Neural progenitor cell (in vitro differentiated cells): ENCODE data around the gene NCAPD3.

Experiments used
- EZH2 ChIP-seq: fragments of 200-600 bp; sonication (generic); IDR thresholded peaks from 2 replicates; pipeline ENCODE4 v1.6.1; 2017; ENCODE audit warnings: antibody characterized with exemption, mild to moderate bottlenecking, moderate library complexity
- TF ChIP-seq, protein P1 (sequence below): fragments of 200-600 bp; sonication (generic); IDR thresholded peaks from 2 replicates; pipeline ENCODE4 v1.5.1; 2017; ENCODE audit warnings: antibody characterized with exemption, mild to moderate bottlenecking

DNA sequence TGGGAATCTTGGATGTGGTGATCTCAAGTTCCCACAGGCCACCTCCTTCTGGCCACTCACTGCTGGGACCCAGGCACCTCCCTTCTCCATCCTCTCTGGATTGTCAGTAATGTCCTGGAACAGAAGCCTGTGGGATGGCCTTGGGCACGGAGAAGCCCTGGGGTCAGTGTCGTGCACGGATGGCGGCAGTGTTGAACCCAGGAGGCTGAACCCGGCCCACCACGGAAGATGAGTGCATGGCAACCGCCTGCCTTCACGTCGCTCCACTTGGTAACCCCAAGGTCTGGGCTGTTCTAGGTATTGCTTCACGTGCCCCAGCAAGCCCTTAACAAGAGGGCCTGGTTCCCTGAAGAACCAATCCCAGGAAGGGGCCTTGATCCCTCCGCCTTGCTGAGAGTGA, 22.3 kb upstream of the NCAPD3 start:
- TF ChIP-seq, protein P1, sequence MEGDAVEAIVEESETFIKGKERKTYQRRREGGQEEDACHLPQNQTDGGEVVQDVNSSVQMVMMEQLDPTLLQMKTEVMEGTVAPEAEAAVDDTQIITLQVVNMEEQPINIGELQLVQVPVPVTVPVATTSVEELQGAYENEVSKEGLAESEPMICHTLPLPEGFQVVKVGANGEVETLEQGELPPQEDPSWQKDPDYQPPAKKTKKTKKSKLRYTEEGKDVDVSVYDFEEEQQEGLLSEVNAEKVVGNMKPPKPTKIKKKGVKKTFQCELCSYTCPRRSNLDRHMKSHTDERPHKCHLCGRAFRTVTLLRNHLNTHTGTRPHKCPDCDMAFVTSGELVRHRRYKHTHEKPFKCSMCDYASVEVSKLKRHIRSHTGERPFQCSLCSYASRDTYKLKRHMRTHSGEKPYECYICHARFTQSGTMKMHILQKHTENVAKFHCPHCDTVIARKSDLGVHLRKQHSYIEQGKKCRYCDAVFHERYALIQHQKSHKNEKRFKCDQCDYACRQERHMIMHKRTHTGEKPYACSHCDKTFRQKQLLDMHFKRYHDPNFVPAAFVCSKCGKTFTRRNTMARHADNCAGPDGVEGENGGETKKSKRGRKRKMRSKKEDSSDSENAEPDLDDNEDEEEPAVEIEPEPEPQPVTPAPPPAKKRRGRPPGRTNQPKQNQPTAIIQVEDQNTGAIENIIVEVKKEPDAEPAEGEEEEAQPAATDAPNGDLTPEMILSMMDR: no peak
- TF ChIP-seq EZH2: no peak
